ENCODE results near the gene TNFRSF4. TPM values are rescaled to one million over a fixed set of nuclear protein-coding genes. Genes with fewer than 3 reads are reported as not detected.
A peak's percentile ranks its signal among the peaks of the same experiment; 100 is the strongest.

TNFRSF4 gene
- total and polyA plus RNA-seq, 9 of the 15 experiments (the other 6 are each of a cell fraction or from before 2014, with no cell fraction given) = 0.07 to 0.44 (median 0.19) TPM; not detected in 5

DNA sequence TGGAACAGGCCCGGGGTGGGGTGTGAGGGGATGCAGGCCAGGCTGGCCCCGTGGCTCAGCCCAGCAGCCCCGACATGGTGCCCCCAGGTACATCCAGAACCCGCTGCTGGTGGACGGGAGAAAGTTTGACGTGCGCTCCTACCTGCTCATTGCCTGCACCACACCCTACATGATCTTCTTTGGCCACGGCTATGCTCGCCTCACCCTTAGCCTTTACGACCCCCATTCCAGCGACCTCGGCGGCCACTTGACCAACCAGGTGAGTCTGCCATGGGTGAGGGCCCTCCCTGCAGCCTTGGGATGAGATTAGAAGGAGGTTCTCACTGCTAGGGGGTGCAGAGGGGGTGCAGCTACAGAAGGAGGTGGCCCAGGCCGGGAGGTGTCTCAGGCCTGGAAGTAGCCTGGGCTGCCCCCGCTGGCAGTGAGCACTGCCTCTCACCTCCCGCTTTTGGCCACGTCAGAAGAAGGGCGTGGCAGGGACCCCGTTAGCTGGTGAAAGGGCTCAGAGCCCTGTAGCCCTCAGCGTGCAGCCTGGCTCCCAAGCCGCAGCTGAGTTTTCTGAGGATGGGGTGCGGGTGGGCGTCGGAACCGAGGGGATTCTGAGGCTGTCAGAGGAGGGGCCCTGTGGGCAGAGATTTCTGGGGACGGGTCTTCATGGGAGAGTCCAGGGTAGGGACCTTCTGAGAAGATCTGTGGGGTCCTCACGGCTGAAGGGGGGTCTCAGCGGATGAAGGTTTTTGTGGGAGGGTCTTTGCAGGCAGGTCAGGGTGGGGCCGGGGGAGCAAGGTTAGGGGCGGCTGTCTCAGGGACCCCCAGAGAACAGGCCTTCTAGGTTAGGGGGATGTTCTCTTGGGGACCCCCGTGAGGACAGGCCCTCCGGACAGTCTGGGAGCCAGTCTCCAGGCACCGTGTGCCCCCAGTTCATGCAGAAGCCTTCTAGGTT is 29.8 kb downstream of the TNFRSF4 start:
- Histone ChIP-seq H3K27me3 (ENCODE audit: control insufficient read depth in 2 of 2, insufficient read depth in 2 of 2, low read length in 2 of 2) (peaks cover 8 to 17% of the 10 kb centered on the region in 2 experiments; a peak in 4 of 5 replicates), H3K4me1 (replicated peaks in 1 of 2; ENCODE audit: control insufficient read depth in 2 of 2, insufficient read depth in 2 of 2, low read length in 2 of 2) (peaks cover 10 to 63% of the 10 kb centered on the region in 2 experiments), H3K4me2 (ENCODE audit: insufficient read depth, low read length) (no peak overlapping the region), H3K27ac (ENCODE audit: extremely low read depth, low read depth, low read length) (no peak overlapping the region), H3K79me2 (ENCODE audit: control insufficient read depth, insufficient read depth, low read length) (no peaks in the 10 kb centered on the region), H3K9me3 (replicated peaks; ENCODE audit: control insufficient read depth, insufficient read depth, low read depth, low read length) (no peaks in the 10 kb centered on the region), H3K4me3 (no peak overlapping the region), H2AFZ (ENCODE audit: low read depth, low read length) (no peak overlapping the region), H3K9me1 (ENCODE audit: control insufficient read depth, insufficient read depth, low read length) (no peaks in the 10 kb centered on the region), H4K20me1 (replicated peaks; ENCODE audit: control insufficient read depth, insufficient read depth, low read length) (no peaks in the 10 kb centered on the region), H3K36me3 (ENCODE audit: control insufficient read depth, insufficient read depth, low read length) (no peaks in the 10 kb centered on the region), H3K9ac (ENCODE audit: insufficient read depth in 1 of 2, low read depth in 2 of 2, low read length in 2 of 2) (0 out of 4 replicates have a peak overlapping the region, but pooled peaks of 1 of the 2 experiments have one; percentile 23)
- CTCF ChIA-PET (ENCODE audit: low intra/inter-chr PET ratio) = no interaction called here
- intact Hi-C loops (cut with micrococcal nuclease) = no loop called here
- BruUV-seq (replicated peaks) = no TSS peak
- FAIRE-seq = no peak
- POLR2A ChIA-PET = interaction anchor here (0.6 to 1.0 kb wide), 2 partner anchors 29 to 404 kb away, joined by 3 to 4 read pairs; no protein-coding TSS in a partner anchor
- in situ Hi-C loops (cut with MboI) = no loop called here
- TF ChIP-seq GABPB1 (CRISPR knock-in tag; IDR thresholded peaks at IDR 0.05) (0 out of 2 replicates have a peak, but pooled peaks have one; percentile 8), KDM2B (CRISPR knock-in tag; IDR thresholded peaks at IDR 0.05) (no peak)
- WGBS (ENCODE audit: insufficient coverage, low coverage, missing lambda C conversion rate) = 60% methylated on average over 30 of the region's 33 CpGs
- ATAC-seq = peak; percentile 2; the same call in 1 of the 3 replicates
- peak in 2 of 4 experiments; percentile 56 to 68 for DNase-seq (ENCODE audit: extremely low read depth in 1 of 4, low spot score in 3 of 4)

DNA sequence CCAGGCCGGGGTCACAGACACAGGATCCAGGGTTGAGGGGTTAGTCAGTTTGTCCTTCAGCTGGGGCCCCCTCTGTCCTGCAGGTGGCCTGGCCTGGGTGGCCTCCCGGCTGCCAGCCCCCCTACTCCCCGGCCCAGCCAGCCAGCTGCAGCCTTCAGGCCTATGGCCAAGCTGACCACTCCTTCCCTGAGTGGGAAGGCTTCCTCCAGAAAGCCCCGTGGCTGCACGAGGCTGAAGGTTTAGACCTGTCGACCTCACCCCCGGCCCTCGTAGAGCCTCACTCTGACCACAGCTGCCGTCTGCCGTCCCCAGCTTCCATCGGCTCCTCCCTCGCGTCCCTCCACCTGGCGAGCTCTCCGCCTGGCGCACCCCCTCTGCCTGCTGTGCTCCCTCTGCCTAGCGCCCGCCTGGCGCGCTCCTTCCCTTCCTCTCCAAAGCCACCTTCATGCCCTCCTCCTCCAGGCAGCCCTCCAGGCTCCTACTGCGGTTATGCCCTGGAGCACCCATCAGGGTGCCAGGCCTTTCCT is 30.7 kb downstream of the TNFRSF4 start:
- no peaks in the 10 kb centered on the region for H3K79me2 ChIP-seq (ENCODE audit: control insufficient read depth, insufficient read depth, low read length)
- POLR2A ChIA-PET = interaction anchor here (0.6 to 1.0 kb wide), 2 partner anchors 28 to 403 kb away, joined by 3 to 4 read pairs; no protein-coding TSS in a partner anchor
- H4K20me1 ChIP-seq (replicated peaks; ENCODE audit: control insufficient read depth, insufficient read depth, low read length) = no peaks in the 10 kb centered on the region
- peaks cover 10 to 24% of the 10 kb centered on the region in 2 experiments; a peak in 4 of 5 replicates for H3K27me3 ChIP-seq (ENCODE audit: control insufficient read depth in 2 of 2, insufficient read depth in 2 of 2, low read length in 2 of 2)
- no peaks in the 10 kb centered on the region for H3K9me3 ChIP-seq (replicated peaks; ENCODE audit: control insufficient read depth, insufficient read depth, low read depth, low read length)
- no peak for FAIRE-seq
- no peak overlapping the region; a peak in 1 of 4 replicates for H3K9ac ChIP-seq (ENCODE audit: insufficient read depth in 1 of 2, low read depth in 2 of 2, low read length in 2 of 2)
- DNase-seq (ENCODE audit: extremely low read depth in 1 of 4, low spot score in 3 of 4) = no peak
- peaks cover 10 to 70% of the 10 kb centered on the region in 2 experiments for H3K4me1 ChIP-seq (replicated peaks in 1 of 2; ENCODE audit: control insufficient read depth in 2 of 2, insufficient read depth in 2 of 2, low read length in 2 of 2)
- in situ Hi-C loops (cut with MboI) = no loop called here
- no peaks in the 10 kb centered on the region for H3K9me1 ChIP-seq (ENCODE audit: control insufficient read depth, insufficient read depth, low read length)
- H3K4me3 ChIP-seq = no peak overlapping the region
- no TSS peak for BruUV-seq (replicated peaks)
- no peak for ATAC-seq
- H2AFZ ChIP-seq (ENCODE audit: low read depth, low read length) = no peak overlapping the region
- no peaks in the 10 kb centered on the region for H3K36me3 ChIP-seq (ENCODE audit: control insufficient read depth, insufficient read depth, low read length)
- 68% methylated on average over 21 of the region's 21 CpGs for WGBS (ENCODE audit: insufficient coverage, low coverage, missing lambda C conversion rate)
- no peak overlapping the region for H3K4me2 ChIP-seq (ENCODE audit: insufficient read depth, low read length)
- intact Hi-C loops (cut with micrococcal nuclease) = no loop called here
- H3K27ac ChIP-seq (ENCODE audit: extremely low read depth, low read depth, low read length) = no peak overlapping the region
- CTCF ChIA-PET (ENCODE audit: low intra/inter-chr PET ratio) = no interaction called here
- TF ChIP-seq ZNF431 (CRISPR knock-in tag; IDR thresholded peaks at IDR 0.05) = no peak
- TF ChIP-seq, protein P1, sequence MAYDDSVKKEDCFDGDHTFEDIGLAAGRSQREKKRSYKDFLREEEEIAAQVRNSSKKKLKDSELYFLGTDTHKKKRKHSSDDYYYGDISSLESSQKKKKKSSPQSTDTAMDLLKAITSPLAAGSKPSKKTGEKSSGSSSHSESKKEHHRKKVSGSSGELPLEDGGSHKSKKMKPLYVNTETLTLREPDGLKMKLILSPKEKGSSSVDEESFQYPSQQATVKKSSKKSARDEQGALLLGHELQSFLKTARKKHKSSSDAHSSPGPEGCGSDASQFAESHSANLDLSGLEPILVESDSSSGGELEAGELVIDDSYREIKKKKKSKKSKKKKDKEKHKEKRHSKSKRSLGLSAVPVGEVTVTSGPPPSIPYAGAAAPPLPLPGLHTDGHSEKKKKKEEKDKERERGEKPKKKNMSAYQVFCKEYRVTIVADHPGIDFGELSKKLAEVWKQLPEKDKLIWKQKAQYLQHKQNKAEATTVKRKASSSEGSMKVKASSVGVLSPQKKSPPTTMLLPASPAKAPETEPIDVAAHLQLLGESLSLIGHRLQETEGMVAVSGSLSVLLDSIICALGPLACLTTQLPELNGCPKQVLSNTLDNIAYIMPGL (CRISPR knock-in tag; IDR thresholded peaks at IDR 0.05) = no peak
- no peak for TF ChIP-seq PHB (CRISPR knock-in tag; IDR thresholded peaks at IDR 0.05)
- TF ChIP-seq NR3C1 (CRISPR knock-in tag; IDR thresholded peaks at IDR 0.05) = no peak
- TF ChIP-seq, protein P2, sequence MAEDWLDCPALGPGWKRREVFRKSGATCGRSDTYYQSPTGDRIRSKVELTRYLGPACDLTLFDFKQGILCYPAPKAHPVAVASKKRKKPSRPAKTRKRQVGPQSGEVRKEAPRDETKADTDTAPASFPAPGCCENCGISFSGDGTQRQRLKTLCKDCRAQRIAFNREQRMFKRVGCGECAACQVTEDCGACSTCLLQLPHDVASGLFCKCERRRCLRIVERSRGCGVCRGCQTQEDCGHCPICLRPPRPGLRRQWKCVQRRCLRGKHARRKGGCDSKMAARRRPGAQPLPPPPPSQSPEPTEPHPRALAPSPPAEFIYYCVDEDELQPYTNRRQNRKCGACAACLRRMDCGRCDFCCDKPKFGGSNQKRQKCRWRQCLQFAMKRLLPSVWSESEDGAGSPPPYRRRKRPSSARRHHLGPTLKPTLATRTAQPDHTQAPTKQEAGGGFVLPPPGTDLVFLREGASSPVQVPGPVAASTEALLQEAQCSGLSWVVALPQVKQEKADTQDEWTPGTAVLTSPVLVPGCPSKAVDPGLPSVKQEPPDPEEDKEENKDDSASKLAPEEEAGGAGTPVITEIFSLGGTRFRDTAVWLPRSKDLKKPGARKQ (CRISPR knock-in tag; IDR thresholded peaks at IDR 0.05) = no peak
- no peak for TF ChIP-seq RCOR1 (IDR thresholded peaks at IDR 0.05; ENCODE audit: borderline replicate concordance in 1 of 2, low read depth in 2 of 2, low read length in 2 of 2)

All from K562 (cell line).